OCI-LY7 (cell line): ENCODE results near the gene CMTR2. TPM values are rescaled to one million over a fixed set of nuclear protein-coding genes. Genes with fewer than 3 reads are reported as not detected.

Experiments used
- Bru-seq: library from RNA; stranded (reverse); fragments of 400-500 nt; gene quantifications from one replicate; lab custom pipeline; 2021; lab: Mats Ljungman, UMichigan
- BruChase-seq, 2 experiments: library from RNA; stranded (reverse); fragments of 400-500 nt; gene quantifications; one replicate each; lab custom pipeline; 2021; lab: Mats Ljungman, UMichigan
- BruUV-seq: library from RNA; stranded (reverse); fragments of 400-500 nt; replicated peaks from 2 replicates; lab custom pipeline; 2021; lab: Mats Ljungman, UMichigan
- CTCF ChIA-PET: fragments of 300-600 bp; sonication (Branson Sonifier 250); formaldehyde crosslinking; loops from one replicate; lab custom pipeline; 2022; ENCODE audit warnings: antibody characterized with exemption; ENCODE audit not compliant: unreplicated experiment; lab: Charles Lee
- POLR2A ChIA-PET: fragments of 300-600 bp; sonication (Branson Sonifier 250); formaldehyde crosslinking; loops from one replicate; lab custom pipeline; 2022; ENCODE audit warnings: antibody characterized with exemption; lab: Charles Lee
- DNase-seq: peaks from one replicate; pipeline ENCODE4 v3.0.0-alpha.2; 2015; ENCODE audit warnings: low spot score
- H2AFZ ChIP-seq: fragments of 200-600 bp; sonication (generic), shearing (Covaris generic); 2 replicates; pipeline ENCODE4 v1.6.1; 2014; ENCODE audit warnings: mild to moderate bottlenecking, antibody characterized with exemption, low read length, moderate library complexity
- H3K27ac ChIP-seq: fragments of 200-600 bp; sonication (generic); 2 replicates; pipeline ENCODE4 v1.5.1; 2014; ENCODE audit warnings: mixed run types, low read depth, mild to moderate bottlenecking, moderate library complexity, low read length, inconsistent platforms; ENCODE audit not compliant: poor library complexity, severe bottlenecking
- H3K36me3 ChIP-seq: fragments of 200-600 bp; sonication (generic); 2 replicates; pipeline ENCODE4 v1.6.1; 2014; ENCODE audit warnings: mild to moderate bottlenecking, antibody characterized with exemption, low read length, moderate library complexity, mixed read lengths; ENCODE audit not compliant: insufficient read depth
- H3K4me1 ChIP-seq: fragments of 200-600 bp; sonication (generic); 2 replicates; pipeline ENCODE4 v1.5.1; 2014; ENCODE audit warnings: mild to moderate bottlenecking, low read length; ENCODE audit not compliant: insufficient read depth, poor library complexity, severe bottlenecking
- H3K4me2 ChIP-seq: fragments of 200-600 bp; sonication (generic); 2 replicates; pipeline ENCODE4 v1.6.1; 2014; ENCODE audit warnings: mild to moderate bottlenecking, low read length
- H3K4me3 ChIP-seq: fragments of 200-600 bp; sonication (generic); 2 replicates; pipeline ENCODE4 v1.5.1; 2014; ENCODE audit warnings: mild to moderate bottlenecking, low read depth, low read length; ENCODE audit not compliant: poor library complexity, severe bottlenecking
- H3K79me2 ChIP-seq: fragments of 200-600 bp; sonication (generic); 2 replicates; pipeline ENCODE4 v1.6.1; 2016; ENCODE audit warnings: low read depth, mild to moderate bottlenecking, low read length, moderate library complexity, mixed read lengths; ENCODE audit not compliant: insufficient read depth
- H3K9me2 ChIP-seq: fragments of 200-600 bp; sonication (generic); 2 replicates; pipeline ENCODE4 v1.6.1; 2016; ENCODE audit warnings: mild to moderate bottlenecking, low read length, mixed read lengths; ENCODE audit not compliant: insufficient read depth
- H3K9me3 ChIP-seq: fragments of 200-600 bp; sonication (generic); 2 replicates; pipeline ENCODE4 v1.6.1; 2014; ENCODE audit warnings: mild to moderate bottlenecking, mixed run types, low read length, mixed read lengths
- H4K20me1 ChIP-seq: fragments of 200-600 bp; sonication (generic); 2 replicates; pipeline ENCODE4 v1.6.1; 2014; ENCODE audit warnings: mild to moderate bottlenecking, antibody characterized with exemption, low read length, moderate library complexity, mixed read lengths; ENCODE audit not compliant: insufficient read depth
- EZH2phosphoT487 ChIP-seq: fragments of 200-600 bp; sonication (generic); IDR thresholded peaks from 2 replicates; pipeline ENCODE4 v1.6.1; 2018; ENCODE audit warnings: low read depth, borderline replicate concordance, mild to moderate bottlenecking, mixed run types, antibody characterized with exemption, low read length, moderate library complexity, mixed read lengths
- intact Hi-C: fragments of 100-400 bp; cut with micrococcal nuclease; formaldehyde crosslinking; loops from one replicate; pipeline ENCODE4 v1.10.0; 2022; ENCODE audit not compliant: unreplicated experiment
- long read RNA-seq: library from polyadenylated mRNA; stranded (forward); transcript quantifications from one replicate; pipeline ENCODE4 v2.0.0, GENCODE V29; 2022
- total RNA-seq, 2 experiments: library from RNA; depleted of rRNA in 1 of 2; stranded (reverse); fragments of >200 nt in 1 of 2; shearing (Covaris generic) in 1 of 2; gene quantifications; 2 replicates each; pipeline ENCODE4 v1.2.3, GENCODE V29; 2014 to 2022
- TF ChIP-seq, protein P1 (sequence below): fragments of 200-600 bp; sonication (generic); conservative IDR thresholded peaks from 2 replicates; pipeline ENCODE4 v1.5.1; 2014; ENCODE audit warnings: mild to moderate bottlenecking, antibody characterized with exemption, low read length, moderate library complexity, mixed read lengths

The CMTR2 gene
- 10.6 and 10.9 TPM in 2 replicates for total RNA-seq (2014; rRNA removed; shearing (Covaris generic))
- total RNA-seq (2022), result 7.9 and 10.4 TPM in 2 replicates
- percentile 62 among the genes with signal in this experiment for Bru-seq, nascent RNA
- percentile 69 among the genes with signal in this experiment for BruChase-seq, experiment 1, labeled RNA remaining after a 6-hour chase
- BruChase-seq, experiment 2, labeled RNA remaining after a 2-hour chase, result percentile 87 among the genes with signal in this experiment
- long read RNA-seq, full-length matches to known transcripts, result 3 of 4 reads
- long read RNA-seq, partial matches to known transcripts, result 0 of 4 reads
- long read RNA-seq, other reads (novel, unspliced or antisense), result 1 of 4 reads

GRCh38 chr16:71288890-71289731 is at the start of gene CMTR2:
TSS of gene CMTR2 (minus strand) at chr16:71289402. CDS start at chr16:71285920, 3,482 bp downstream.
- H2AFZ ChIP-seq, result peak within 1 kb of the TSS; percentile 70
- no peaks in the 10 kb centered on the region for H3K9me2 ChIP-seq
- no peaks in the 10 kb centered on the region for H3K79me2 ChIP-seq
- no peaks in the 10 kb centered on the region for H3K9me3 ChIP-seq
- DNase-seq, result peak; percentile 90
- ChIA-PET POLR2A (interaction anchor here (0.6 kb wide), 2 partner anchors 75 to 193 kb away, joined by 3 to 4 read pairs; no protein-coding TSS in a partner anchor), CTCF (no interaction called here)
- no peaks in the 10 kb centered on the region for H3K36me3 ChIP-seq
- no peaks in the 10 kb centered on the region for H4K20me1 ChIP-seq
- peak within 1 kb of the TSS; percentile 81 for H3K4me2 ChIP-seq
- peak within 1 kb of the TSS; percentile 78 for H3K4me3 ChIP-seq
- H3K4me1 ChIP-seq, result peaks cover 3% of the 10 kb centered on the region
- no TSS peak for BruUV-seq
- TF ChIP-seq, protein P1, sequence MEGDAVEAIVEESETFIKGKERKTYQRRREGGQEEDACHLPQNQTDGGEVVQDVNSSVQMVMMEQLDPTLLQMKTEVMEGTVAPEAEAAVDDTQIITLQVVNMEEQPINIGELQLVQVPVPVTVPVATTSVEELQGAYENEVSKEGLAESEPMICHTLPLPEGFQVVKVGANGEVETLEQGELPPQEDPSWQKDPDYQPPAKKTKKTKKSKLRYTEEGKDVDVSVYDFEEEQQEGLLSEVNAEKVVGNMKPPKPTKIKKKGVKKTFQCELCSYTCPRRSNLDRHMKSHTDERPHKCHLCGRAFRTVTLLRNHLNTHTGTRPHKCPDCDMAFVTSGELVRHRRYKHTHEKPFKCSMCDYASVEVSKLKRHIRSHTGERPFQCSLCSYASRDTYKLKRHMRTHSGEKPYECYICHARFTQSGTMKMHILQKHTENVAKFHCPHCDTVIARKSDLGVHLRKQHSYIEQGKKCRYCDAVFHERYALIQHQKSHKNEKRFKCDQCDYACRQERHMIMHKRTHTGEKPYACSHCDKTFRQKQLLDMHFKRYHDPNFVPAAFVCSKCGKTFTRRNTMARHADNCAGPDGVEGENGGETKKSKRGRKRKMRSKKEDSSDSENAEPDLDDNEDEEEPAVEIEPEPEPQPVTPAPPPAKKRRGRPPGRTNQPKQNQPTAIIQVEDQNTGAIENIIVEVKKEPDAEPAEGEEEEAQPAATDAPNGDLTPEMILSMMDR, result no peak
- no peak for TF ChIP-seq EZH2phosphoT487
- peak within 1 kb of the TSS; percentile 36 for H3K27ac ChIP-seq
- intact Hi-C loops, result no loop called here

DNA sequence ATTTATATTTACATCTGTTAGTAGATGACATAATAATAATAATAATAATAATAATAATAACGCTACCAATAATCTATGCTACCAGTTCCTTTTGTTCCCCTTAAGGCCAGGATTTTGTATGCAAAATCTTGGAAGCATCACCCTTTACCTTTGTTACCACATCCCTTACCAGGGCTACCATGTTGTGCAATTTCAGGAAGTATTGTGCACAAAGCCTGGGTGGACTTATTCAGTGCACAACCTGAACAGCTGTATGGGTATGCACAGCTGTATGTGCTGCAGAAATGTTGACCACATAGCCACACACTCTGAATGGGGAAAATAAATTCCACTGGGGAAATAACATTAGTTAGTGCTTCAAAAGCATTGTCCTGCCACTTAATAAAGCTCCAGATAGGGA is 49.4 kb upstream of the CMTR2 start:
- H3K4me1 ChIP-seq, result no peaks in the 10 kb centered on the region
- TF ChIP-seq, protein P1, result no peak
- no peak for TF ChIP-seq EZH2phosphoT487

More for the DNA sequence above, 49.4 kb upstream of the CMTR2 start:
- no peak overlapping the region for H2AFZ ChIP-seq
- BruUV-seq, result no TSS peak
- no peak overlapping the region for H3K27ac ChIP-seq
- no peaks in the 10 kb centered on the region for H3K9me3 ChIP-seq
- POLR2A ChIA-PET, result no interaction called here
- intact Hi-C loops, result no loop called here
- no peaks in the 10 kb centered on the region for H4K20me1 ChIP-seq
- no peak overlapping the region for H3K4me3 ChIP-seq
- H3K79me2 ChIP-seq, result no peaks in the 10 kb centered on the region
- no peaks in the 10 kb centered on the region for H3K36me3 ChIP-seq
- no peak for DNase-seq
- CTCF ChIA-PET, result no interaction called here
- H3K4me2 ChIP-seq, result no peak overlapping the region
- no peaks in the 10 kb centered on the region for H3K9me2 ChIP-seq
